Astrocyte of the spinal cord (primary cell): ENCODE results near the gene TNK2.

Source experiments
- DNase-seq: peaks from one replicate; pipeline ENCODE4 v3.0.0; 2011; ENCODE audit warnings: low read depth, low spot score
- H3K4me3 ChIP-seq: 2 replicates; pipeline ENCODE4 v1.5.1; 2011; ENCODE audit warnings: low read depth, mild to moderate bottlenecking, low read length, moderate library complexity
- CTCF ChIP-seq: IDR thresholded peaks from 2 replicates; pipeline ENCODE4 v1.5.1; 2012; ENCODE audit warnings: low read depth, mild to moderate bottlenecking, low read length, inconsistent platforms
- in situ Hi-C: cut with HindIII; loops from 2 replicates; pipeline ENCODE4 v1.10.0; 2017; ENCODE audit warnings: low sequenced_read_pairs

TNK2 gene

DNA sequence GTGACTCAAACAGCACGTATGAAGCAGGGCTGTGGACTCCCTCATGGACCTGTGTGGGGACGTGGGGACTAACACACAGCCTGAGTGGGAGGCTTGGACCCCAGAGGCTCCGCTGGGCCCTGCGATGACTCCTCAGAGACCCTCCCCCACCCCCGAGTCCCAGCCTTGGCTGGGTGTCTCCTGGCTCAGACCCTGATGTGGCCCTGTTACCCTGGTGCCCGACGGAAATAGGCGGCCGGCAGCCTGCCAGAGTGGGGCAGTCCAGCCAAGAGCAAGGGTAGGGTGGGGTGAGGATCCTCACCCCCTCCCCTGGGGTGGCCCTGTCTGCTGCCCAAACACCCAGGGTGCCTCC is 15.3 kb downstream of the TNK2 start:
- H3K4me3 ChIP-seq = no peak overlapping the region
- DNase-seq = no peak
- TF ChIP-seq CTCF = no peak
- in situ Hi-C loops = no loop called here

DNA sequence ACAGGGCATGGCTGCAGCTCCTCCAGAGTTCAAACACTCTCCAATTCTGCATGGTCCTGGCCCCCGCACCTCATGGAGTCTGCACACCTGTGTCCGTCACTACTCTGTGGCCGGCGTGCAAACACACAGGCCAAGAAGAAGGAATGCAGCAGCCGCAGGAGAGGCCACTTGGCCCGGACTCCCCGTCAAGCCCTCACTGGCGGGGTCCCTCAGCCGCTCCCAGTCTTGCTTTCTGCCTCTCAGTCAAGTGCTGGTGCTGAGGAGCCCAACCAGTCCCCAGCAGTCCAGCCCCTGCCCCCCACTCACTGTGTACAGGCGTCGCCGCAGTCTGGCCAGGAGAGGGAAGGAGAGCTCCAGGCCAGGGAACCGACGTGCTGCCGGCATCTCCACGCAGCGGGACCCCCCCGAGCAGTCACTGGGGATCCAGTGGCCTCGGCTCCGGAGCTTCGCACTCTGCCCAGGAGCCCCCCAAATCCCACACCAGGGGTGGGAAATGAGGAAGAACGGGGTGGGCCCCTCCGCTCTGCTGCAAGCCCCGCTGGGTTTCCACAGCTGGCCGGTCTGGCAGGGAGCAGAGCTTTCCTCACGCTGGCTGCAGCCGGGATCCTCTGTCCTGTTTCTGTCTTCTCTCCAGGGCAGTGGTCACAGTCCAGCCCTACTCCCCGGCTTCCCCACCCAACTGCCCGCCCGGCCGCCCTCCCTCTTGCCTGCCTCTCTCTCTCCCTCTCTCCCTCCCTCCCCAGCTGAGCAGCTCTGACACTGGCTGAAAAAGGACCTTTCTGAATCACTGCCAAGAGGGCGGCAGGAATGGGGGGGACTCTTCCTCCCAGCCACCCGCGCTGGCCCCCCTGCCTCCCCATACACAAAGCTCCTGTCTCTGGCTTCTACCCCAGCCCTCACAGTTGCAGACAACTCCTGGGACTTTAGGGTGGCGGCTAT is 16.0 kb downstream of the TNK2 start:
- TF ChIP-seq CTCF = peak; percentile 32
- in situ Hi-C loops = no loop called here
- H3K4me3 ChIP-seq = peak overlapping the region; percentile 46
- DNase-seq = peak; percentile 76

GRCh38 chr3:195891431-195892104 is 16.8 kb downstream of the TNK2 start:
- in situ Hi-C loops = no loop called here
- no peak for TF ChIP-seq CTCF
- no peak for DNase-seq
- H3K4me3 ChIP-seq = peak overlapping the region; percentile 46

DNA sequence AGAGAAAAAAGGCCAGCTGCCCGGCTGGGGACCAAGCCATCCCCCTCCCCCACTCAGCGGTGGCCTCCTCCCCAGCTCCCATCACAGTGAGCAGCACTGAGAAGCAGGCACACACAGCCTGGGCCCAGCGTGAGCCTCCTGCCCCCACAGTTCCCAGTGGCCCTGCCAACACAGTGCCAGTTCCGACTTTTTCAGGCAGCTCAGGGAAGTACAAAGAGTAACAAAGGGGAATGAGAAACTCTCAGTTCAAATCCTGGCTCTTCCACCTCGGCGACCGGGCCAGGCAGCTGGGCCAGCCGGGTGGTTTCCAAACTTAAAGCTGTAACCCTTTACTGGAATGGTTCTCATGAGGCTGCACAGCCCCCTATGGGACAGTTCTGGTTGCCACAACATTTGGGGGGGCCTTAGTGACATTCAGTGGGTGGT is 18.5 kb downstream of the TNK2 start:
- DNase-seq = no peak
- H3K4me3 ChIP-seq = no peak overlapping the region
- no peak for TF ChIP-seq CTCF
- in situ Hi-C loops = no loop called here

GRCh38 chr3:195888981-195889869 is 19.1 kb downstream of the TNK2 start:
- no peak for DNase-seq
- no peak for TF ChIP-seq CTCF
- in situ Hi-C loops = no loop called here
- no peak overlapping the region for H3K4me3 ChIP-seq

DNA sequence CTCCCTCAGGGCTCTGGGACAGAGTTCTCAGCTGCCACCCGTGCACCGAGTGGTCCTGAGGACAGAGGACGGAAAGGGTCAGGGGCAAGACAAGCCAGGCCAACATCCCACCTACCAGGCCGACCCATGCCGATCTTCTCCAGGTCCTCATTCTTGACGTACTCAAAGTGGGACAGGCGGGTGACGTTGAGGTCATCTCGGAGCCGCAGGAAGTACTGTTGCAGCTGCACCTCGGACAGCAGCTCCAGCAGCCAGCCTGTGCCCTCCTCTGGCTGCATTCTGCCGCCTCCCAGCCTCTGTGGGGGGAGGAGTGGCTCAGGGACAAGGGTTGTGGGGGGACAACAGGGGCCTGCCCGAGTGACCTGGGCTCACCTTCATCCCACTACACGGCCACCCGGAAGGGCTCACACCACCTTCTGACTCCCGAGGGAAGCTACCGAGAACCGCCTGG is 20.0 kb downstream of the TNK2 start:
- in situ Hi-C loops = no loop called here
- no peak for DNase-seq
- TF ChIP-seq CTCF = no peak
- H3K4me3 ChIP-seq = no peak overlapping the region
